Measurements from ENCODE around the gene FXYD1.

FXYD1 gene

DNA sequence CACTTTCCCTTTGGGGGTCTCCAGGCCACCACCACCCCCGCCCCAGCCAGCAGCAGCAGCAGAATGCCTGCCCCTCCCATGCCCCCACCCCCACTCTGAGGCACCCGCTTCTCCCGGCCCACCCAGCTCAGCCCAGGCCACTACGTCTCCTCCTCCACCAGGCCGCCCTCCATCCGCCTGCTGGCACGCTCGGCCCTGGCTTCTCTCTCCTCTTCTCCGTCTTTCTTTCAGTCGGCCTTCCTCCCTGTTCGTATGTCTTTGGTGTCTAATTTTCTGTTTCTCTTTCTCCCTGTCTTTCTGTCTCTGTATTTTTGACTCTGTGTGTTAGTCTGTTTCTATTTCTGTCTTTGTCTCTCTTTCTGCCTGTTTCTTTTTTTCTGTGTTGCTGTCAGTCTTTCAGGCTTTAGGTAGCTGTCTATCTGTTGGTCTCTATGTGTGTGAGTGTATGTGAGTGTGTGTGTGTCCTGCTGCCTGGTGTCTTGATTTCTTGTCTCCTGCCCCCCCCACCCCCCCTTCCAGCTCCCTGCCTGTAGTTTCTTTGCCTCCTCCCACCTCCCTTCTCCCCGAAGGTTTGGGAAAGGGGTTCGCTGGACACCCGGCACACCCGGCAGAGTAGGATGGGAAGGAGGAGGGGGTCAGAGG lies 3.9 kb upstream of the FXYD1 start, which contains the start of gene LGI4:
LGI4 (minus strand) TSS at position 459 of the 642 bp plus-strand sequence; CDS start at position 80, 379 bp downstream.
- ATAC-seq (replicated peaks) (no peak), DNase-seq (no peak)
- H3K4me3 Mint-ChIP-seq: no peak within 1 kb of the TSS
- H3K4me1 Mint-ChIP-seq (ENCODE audit: low read depth in 2 of 2): peaks cover 5 to 14% of the 10 kb centered on the region in 2 donors
- no peaks in the 10 kb centered on the region for H3K27me3 Mint-ChIP-seq
- H3K27ac Mint-ChIP-seq: no peak within 1 kb of the TSS
- H3K36me3 Mint-ChIP-seq (ENCODE audit: insufficient read depth): no peaks in the 10 kb centered on the region
- H3K9me3 Mint-ChIP-seq: peaks cover 5 to 11% of the 10 kb centered on the region in 2 donors

DNA sequence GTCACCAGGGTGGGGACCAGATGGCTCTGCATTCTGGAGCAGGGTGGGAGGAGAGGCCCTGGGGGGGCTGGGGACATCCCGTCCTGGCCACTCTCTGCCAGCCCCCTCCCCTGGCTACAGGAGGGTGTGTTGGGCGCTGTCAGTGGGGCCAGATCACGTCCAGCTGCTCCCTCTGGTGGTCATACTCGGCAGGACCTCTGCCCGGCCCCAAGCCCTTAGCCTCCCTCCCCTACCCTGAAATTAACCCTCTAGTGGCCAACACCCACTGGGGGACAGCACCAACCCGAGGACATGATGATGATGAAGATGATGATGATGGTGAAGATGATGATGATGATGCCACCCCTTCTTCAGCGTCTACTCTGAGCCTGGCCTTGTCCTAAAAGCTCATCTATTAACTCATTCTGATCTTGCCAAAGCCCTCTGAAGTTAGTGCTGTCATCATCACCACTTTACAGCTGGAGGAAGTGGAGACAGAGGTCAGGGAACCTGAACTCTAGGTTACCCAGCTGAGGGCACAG lies 3.2 kb upstream of the FXYD1 start:
- peaks cover 5 to 14% of the 10 kb centered on the region in 2 donors for H3K4me1 Mint-ChIP-seq (ENCODE audit: low read depth in 2 of 2)
- no peaks in the 10 kb centered on the region for H3K36me3 Mint-ChIP-seq (ENCODE audit: insufficient read depth)
- peaks cover 5 to 11% of the 10 kb centered on the region in 2 donors for H3K9me3 Mint-ChIP-seq
- H3K27me3 Mint-ChIP-seq: no peaks in the 10 kb centered on the region
- H3K4me3 Mint-ChIP-seq: no peak overlapping the region
- DNase-seq (peak; percentile 55 to 61 (median 56)), ATAC-seq (replicated peaks) (peak; percentile 86)
- H3K27ac Mint-ChIP-seq: no peak overlapping the region

DNA sequence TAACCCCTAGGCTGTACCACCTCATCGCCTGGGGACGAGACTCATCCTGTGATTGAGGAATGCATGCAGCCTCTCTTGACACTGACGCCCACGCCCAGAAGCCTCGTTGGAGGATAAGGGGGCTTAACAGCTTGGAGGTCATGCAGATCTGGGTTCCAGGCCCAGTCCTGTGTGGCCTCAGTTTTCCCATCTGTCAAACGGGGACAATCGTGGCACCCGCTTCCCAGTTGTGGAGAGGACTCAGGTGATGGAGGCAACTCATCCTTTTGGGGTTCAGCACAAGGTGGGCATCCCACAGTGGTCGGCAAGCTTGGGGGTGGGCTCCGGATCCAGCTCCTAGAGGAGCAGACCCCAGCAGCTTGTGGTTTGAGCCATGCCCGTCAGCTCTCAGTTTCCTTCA lies 2.4 kb upstream of the FXYD1 start:
- H3K27ac Mint-ChIP-seq: no peak overlapping the region
- H3K27me3 Mint-ChIP-seq: peaks cover 0 to 4% of the 10 kb centered on the region in 2 donors
- no peak overlapping the region for H3K4me3 Mint-ChIP-seq

DNA sequence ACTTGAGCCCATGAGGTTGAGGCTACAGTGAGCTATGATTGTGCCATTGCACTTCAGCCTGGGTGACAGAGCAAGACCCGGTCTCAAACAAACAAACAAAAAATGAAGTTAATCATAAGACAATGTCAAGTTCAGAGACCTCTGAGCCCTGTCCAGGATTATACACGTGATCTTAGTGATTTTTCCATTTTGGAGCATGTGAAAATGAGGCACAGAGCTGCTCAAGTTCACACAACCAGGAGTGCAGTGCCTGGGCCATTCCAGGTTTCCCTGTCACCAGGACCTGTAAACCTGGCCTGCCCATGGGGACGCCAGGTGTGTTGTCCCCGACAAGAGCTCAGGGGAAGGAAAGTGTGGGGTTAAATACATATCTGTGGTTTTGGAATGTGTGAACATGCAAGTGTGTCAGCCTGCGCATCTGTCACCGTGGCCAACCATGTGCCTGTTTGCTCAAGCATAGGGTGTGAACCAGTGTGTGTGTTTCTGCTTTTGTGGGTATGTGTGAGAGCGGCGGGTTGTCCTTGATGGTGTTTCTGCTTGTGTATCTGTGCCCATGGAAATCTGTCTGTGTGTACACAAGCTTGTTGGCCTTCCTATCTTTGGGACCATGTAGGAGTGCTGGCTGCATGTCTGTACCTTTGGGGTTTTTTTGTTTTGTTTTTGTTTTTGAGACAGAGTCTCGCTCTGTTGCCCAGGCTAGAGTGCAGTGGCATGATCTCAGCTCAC lies 1.5 kb upstream of the FXYD1 start:
- Mint-ChIP-seq H3K9me3 (peaks cover 5 to 11% of the 10 kb centered on the region in 2 donors), H3K4me3 (no peak overlapping the region), H3K27ac (peak overlapping the region in 1 of 2 donors; percentile 36), H3K4me1 (ENCODE audit: low read depth in 2 of 2) (peaks cover 18 to 25% of the 10 kb centered on the region in 2 donors), H3K27me3 (peaks cover 0 to 6% of the 10 kb centered on the region in 2 donors), H3K36me3 (ENCODE audit: insufficient read depth) (no peaks in the 10 kb centered on the region)
- DNase-seq (no peak), ATAC-seq (replicated peaks) (no peak)

More for the DNA sequence above, 2.4 kb upstream of the FXYD1 start:
- Mint-ChIP-seq H3K36me3 (ENCODE audit: insufficient read depth) (no peaks in the 10 kb centered on the region), H3K4me1 (ENCODE audit: low read depth in 2 of 2) (peaks cover 12 to 19% of the 10 kb centered on the region in 2 donors), H3K9me3 (peaks cover 5 to 11% of the 10 kb centered on the region in 2 donors)
- ATAC-seq (replicated peaks) (no peak), DNase-seq (no peak)

DNA sequence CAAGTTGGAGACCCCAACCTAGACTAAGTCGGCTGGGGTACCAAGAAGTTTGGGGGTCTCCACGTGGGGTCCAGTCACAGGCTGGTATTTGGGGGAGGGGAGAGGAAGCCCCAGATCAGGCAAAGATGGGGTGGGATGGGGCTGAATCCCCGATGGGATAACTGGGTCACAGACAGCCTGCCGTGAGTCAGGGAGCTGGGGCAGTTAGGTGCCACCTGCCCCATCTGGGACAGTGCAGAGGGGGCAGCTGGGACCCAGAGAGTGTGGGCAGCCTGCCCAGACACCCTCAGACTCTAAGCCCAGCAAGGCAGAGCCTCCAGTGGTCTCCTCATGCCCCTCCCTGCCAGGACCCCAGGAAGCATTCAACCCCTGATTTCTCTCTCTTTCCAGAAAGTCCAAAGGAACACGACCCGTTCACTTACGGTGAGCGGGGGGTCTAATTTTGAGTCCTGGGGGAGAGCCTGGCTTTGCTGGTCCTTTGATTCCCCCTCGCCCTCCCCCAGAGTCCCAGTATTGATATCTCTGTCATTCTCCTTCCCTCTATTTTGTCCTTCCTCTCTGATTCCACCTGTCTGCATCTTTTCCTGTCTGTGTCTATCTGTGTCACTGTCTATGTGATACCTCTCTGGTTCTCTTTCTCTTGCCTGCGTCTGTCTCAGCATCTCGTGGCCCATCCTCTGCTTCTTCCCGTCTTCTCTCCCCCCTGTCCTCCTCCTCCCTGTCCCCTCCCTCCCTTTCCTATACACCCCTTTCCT lies 1.8 kb downstream of the FXYD1 start:
- H3K9me3 Mint-ChIP-seq: no peaks in the 10 kb centered on the region
- ATAC-seq (replicated peaks) (no peak), DNase-seq (no peak)
- H3K4me1 Mint-ChIP-seq (ENCODE audit: low read depth in 2 of 2): peaks cover 38 to 41% of the 10 kb centered on the region in 2 donors
- H3K27ac Mint-ChIP-seq: peak overlapping the region; percentile 59 to 88
- no peaks in the 10 kb centered on the region for H3K36me3 Mint-ChIP-seq (ENCODE audit: insufficient read depth)
- peak overlapping the region; percentile 82 to 85 for H3K4me3 Mint-ChIP-seq
- H3K27me3 Mint-ChIP-seq: peaks cover 0 to 6% of the 10 kb centered on the region in 2 donors

DNA sequence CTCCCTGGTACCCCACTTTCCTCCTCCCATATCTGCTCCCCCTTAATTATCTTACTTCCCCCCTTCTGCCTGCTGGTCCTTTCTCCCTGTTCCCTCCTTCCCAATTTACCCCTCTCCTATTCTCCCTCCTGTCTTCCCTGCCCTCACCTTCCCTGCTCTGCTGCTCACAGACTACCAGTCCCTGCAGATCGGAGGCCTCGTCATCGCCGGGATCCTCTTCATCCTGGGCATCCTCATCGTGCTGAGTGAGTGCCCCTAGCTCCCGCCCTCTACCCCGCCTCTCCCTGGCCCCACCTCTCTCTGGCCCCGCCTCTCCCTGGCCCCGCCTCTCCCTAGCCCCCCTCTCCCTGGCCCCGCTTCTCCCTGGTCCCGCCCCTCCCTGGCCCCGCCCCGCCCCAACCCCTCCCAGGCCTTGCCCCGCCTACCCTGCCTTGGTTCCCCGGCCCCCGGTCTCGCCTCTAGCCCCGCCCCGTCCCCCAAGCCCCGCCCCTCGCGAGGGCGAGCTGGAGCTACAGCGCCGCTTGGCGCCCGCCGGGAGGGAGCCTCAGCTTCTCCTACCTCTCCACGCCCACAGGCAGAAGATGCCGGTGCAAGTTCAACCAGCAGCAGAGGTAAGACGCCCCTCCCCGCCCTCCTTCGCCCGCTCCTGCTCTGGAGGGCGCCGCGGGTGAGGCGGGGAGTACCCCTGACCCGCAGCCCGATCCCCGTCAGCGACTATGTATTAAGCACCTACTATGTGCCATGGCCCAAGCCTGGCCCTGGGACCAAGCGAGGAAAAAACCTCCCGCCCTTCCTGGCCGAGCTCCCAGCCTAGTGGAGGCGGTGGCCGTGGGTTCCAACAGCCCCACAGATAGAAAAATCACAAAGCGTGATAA lies 2.6 kb downstream of the FXYD1 start:
- peaks cover 0 to 6% of the 10 kb centered on the region in 2 donors for H3K27me3 Mint-ChIP-seq
- H3K36me3 Mint-ChIP-seq (ENCODE audit: insufficient read depth): no peaks in the 10 kb centered on the region
- H3K4me3 Mint-ChIP-seq: peak overlapping the region; percentile 82 to 85
- H3K4me1 Mint-ChIP-seq (ENCODE audit: low read depth in 2 of 2): peaks cover 39 to 41% of the 10 kb centered on the region in 2 donors
- ATAC-seq (replicated peaks) (peak; percentile 82), DNase-seq (peak; percentile 88 to 90 (median 90))
- no peaks in the 10 kb centered on the region for H3K9me3 Mint-ChIP-seq
- H3K27ac Mint-ChIP-seq: peak overlapping the region; percentile 82 to 88

DNA sequence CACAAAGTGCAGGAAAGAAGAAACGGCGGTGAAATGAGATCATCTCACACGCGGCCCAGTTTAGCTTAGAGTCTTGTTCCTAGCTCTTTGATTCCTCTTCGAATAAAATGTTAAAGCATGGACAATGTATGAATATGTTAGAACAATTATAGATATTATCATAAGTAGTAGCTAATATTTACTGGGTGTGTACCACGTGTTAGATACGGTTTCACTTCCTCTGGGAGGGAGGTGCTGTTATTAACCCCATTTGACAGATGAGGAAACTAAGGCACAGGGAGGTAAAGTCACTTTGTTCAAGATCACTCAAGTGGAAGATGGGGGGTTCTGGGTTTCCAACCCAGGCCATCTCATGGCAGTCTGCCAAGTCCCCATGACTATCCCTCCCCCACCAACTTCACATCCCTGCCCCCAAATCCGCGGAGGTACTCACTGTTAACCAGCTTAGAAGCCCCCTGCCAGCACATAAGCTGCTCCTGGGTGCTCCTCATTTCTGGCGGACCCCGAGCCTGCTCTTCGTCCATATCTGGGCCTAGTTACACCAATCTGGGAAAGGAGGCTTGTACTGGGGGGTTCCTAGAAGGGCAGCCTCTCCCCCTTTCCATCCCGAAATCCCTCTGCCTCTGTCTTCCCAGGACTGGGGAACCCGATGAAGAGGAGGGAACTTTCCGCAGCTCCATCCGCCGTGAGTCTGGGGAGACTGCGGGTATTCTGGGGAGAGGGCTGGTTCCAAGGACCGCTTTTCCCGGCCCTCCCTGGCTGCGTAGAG lies 3.4 kb downstream of the FXYD1 start:
- ATAC-seq (replicated peaks): peak; percentile 21
- Mint-ChIP-seq H3K4me3 (peak overlapping the region; percentile 82 to 85), H3K36me3 (ENCODE audit: insufficient read depth) (no peaks in the 10 kb centered on the region)

DNA sequence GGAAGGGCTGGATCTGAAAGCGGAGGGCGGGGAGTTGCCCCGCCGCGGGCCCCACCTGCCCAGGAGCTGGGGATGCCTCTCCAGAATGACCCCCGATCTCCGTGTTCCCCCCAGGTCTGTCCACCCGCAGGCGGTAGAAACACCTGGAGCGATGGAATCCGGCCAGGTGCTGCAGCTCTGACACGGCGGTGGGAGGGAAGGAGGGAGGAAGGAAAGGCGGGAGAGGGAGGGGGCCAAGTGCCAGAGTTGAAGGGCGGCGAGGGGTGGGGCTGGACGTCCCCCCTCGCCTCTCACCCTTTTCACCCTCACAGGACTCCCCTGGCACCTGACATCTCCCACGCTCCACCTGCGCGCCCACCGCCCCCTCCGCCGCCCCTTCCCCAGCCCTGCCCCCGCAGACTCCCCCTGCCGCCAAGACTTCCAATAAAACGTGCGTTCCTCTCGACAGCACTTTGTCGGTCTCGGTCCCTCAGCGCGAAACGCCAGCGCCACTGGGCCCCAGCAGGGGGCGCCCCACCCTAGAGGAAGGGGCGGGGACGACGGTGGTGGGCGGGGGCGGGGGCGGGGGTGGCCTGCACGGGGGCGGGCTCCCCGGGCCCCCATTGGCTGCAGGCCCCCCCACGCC lies 4.1 kb downstream of the FXYD1 start:
- no peak overlapping the region for H3K27ac Mint-ChIP-seq
- DNase-seq: peak; percentile 70 to 76 (median 70)
- H3K27me3 Mint-ChIP-seq: peaks cover 0 to 6% of the 10 kb centered on the region in 2 donors
- no peaks in the 10 kb centered on the region for H3K9me3 Mint-ChIP-seq
- H3K36me3 Mint-ChIP-seq (ENCODE audit: insufficient read depth): no peaks in the 10 kb centered on the region
- peak; percentile 40 for ATAC-seq (replicated peaks)
- H3K4me1 Mint-ChIP-seq (ENCODE audit: low read depth in 2 of 2): peaks cover 32 to 39% of the 10 kb centered on the region in 2 donors
- peak overlapping the region; percentile 82 to 85 for H3K4me3 Mint-ChIP-seq

More for the DNA sequence above, 3.4 kb downstream of the FXYD1 start:
- Mint-ChIP-seq H3K27me3 (peaks cover 0 to 6% of the 10 kb centered on the region in 2 donors), H3K27ac (peak overlapping the region; percentile 82 to 88), H3K4me1 (ENCODE audit: low read depth in 2 of 2) (peaks cover 39% of the 10 kb centered on the region in 2 donors), H3K9me3 (no peaks in the 10 kb centered on the region)
- no peak for DNase-seq

DNA sequence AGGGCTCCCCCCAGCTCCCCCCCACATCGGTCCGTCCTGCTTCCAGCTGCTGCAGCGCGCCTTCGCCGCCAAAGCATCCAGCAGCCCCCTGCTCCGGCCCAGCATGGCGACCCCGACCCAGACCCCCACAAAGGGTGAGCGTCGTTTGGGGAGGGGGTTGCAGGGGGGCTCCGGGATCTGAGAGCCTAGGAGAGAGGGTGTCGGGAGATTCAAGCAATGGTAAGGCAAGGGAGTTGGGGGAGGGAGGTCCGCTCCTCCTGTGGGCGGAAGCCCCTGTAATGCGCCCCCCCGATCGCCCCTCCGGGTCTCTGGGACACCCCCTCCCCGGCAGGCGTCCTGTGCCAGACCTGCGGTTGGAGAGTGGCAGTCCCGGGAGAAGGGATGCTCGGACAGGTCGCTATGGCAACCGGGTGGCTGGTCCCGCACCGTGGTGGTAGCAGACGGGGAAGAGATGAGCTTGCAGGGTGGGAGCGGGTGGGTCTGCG lies 4.6 kb downstream of the FXYD1 start, which contains the start of gene FXYD7:
FXYD7 (plus strand) TSS at position 25 of the 485 bp plus-strand sequence; CDS start at position 104, 79 bp downstream.
- Mint-ChIP-seq H3K36me3 (ENCODE audit: insufficient read depth) (no peaks in the 10 kb centered on the region), H3K9me3 (no peaks in the 10 kb centered on the region), H3K27ac (peak within 1 kb of the TSS in 1 of 2 donors; percentile 82), H3K4me1 (ENCODE audit: low read depth in 2 of 2) (peaks cover 28 to 34% of the 10 kb centered on the region in 2 donors), H3K4me3 (peak within 1 kb of the TSS; percentile 82 to 85), H3K27me3 (peaks cover 0 to 6% of the 10 kb centered on the region in 2 donors)
- DNase-seq (no peak), ATAC-seq (replicated peaks) (no peak)

DNA sequence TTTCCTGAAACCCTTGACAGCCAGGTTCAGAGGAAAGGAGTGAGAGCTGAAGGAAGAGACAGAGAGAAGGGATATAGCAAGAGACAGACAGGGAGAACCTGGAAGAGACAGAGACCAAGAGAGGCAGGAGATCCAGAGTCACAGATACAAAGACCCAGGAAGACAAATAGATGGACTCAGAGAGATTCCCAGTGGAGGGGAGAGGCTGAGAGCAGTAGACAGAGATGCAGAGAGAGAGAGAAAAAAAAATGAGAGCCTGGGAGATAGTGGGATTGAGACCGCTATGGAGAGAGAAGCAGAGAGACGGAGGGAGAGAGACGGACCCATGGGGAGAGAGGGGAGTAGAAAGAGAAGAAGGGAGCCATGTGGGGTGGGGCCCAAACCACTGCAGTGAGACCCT lies 5.2 kb downstream of the FXYD1 start:
- peak overlapping the region; percentile 82 to 85 for H3K4me3 Mint-ChIP-seq
- no peaks in the 10 kb centered on the region for H3K36me3 Mint-ChIP-seq (ENCODE audit: insufficient read depth)
- no peaks in the 10 kb centered on the region for H3K9me3 Mint-ChIP-seq
- DNase-seq (no peak), ATAC-seq (replicated peaks) (no peak)
- peak overlapping the region in 1 of 2 donors; percentile 64 for H3K27ac Mint-ChIP-seq
- peaks cover 28 to 34% of the 10 kb centered on the region in 2 donors for H3K4me1 Mint-ChIP-seq (ENCODE audit: low read depth in 2 of 2)
- H3K27me3 Mint-ChIP-seq: peaks cover 0 to 6% of the 10 kb centered on the region in 2 donors

DNA sequence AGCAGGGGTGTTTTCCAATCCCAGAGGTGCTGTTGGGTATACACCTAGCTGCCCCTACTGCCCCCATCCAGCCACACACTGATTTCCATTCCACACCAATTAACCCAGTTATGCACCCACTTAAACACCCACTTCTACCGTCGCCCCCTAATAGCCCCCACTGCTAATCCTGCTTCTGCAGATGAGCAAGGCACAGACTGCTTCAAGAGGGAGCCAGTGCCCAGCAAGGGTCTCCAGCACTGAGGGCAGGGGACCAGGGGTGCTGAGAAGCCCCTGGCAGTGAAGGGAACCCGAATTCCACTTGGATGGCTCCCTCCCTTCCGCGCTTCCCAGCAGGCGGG lies 5.6 kb downstream of the FXYD1 start:
- DNase-seq (no peak), ATAC-seq (replicated peaks) (no peak)
- Mint-ChIP-seq H3K36me3 (ENCODE audit: insufficient read depth) (no peaks in the 10 kb centered on the region), H3K9me3 (no peaks in the 10 kb centered on the region), H3K27ac (peak overlapping the region in 1 of 2 donors; percentile 64), H3K4me1 (ENCODE audit: low read depth in 2 of 2) (peaks cover 27 to 34% of the 10 kb centered on the region in 2 donors), H3K4me3 (peak overlapping the region; percentile 82 to 85), H3K27me3 (peaks cover 0 to 6% of the 10 kb centered on the region in 2 donors)
